ENCODE measurements around the gene TEKTIP1.

The TEKTIP1 gene

GRCh38 chr19:3532154-3532786, 6.7 kb upstream of the TEKTIP1 start:
- H3K36me3 ChIP-seq (ENCODE audit: control insufficient read depth in 2 of 2, insufficient read depth in 2 of 2, low read length in 2 of 2): peaks cover 41 to 51% of the 10 kb centered on the region in 2 donors
- H3K4me1 ChIP-seq (ENCODE audit: control insufficient read depth in 2 of 2, insufficient read depth in 2 of 2, low read length in 2 of 2): no peaks in the 10 kb centered on the region

GRCh38 chr19:3533033-3533432, 5.9 kb upstream of the TEKTIP1 start:
- Histone ChIP-seq H3K27ac (ENCODE audit: low read depth in 2 of 2, low read length in 2 of 2) (no peak overlapping the region), H3K36me3 (ENCODE audit: control insufficient read depth in 2 of 2, insufficient read depth in 2 of 2, low read length in 2 of 2) (peaks cover 36 to 46% of the 10 kb centered on the region in 2 donors), H3K27me3 (ENCODE audit: control insufficient read depth in 2 of 2, insufficient read depth in 2 of 2, low read length in 2 of 2) (no peaks in the 10 kb centered on the region), H3K9ac (ENCODE audit: low read depth in 1 of 2, low read length in 2 of 2) (no peak overlapping the region), H3K4me3 (ENCODE audit: low read length in 2 of 2) (no peak overlapping the region), H3K4me1 (ENCODE audit: control insufficient read depth in 2 of 2, insufficient read depth in 2 of 2, low read length in 2 of 2) (no peaks in the 10 kb centered on the region), H3K9me3 (ENCODE audit: control insufficient read depth in 2 of 2, low read length in 2 of 2) (no peaks in the 10 kb centered on the region)

More at GRCh38 chr19:3532154-3532786, 6.7 kb upstream of the TEKTIP1 start:
- H3K27ac ChIP-seq (ENCODE audit: low read depth in 2 of 2, low read length in 2 of 2): no peak overlapping the region
- H3K4me3 ChIP-seq (ENCODE audit: low read length in 2 of 2): no peak overlapping the region
- H3K27me3 ChIP-seq (ENCODE audit: control insufficient read depth in 2 of 2, insufficient read depth in 2 of 2, low read length in 2 of 2): no peaks in the 10 kb centered on the region
- H3K9me3 ChIP-seq (ENCODE audit: control insufficient read depth in 2 of 2, low read length in 2 of 2): no peaks in the 10 kb centered on the region
- no peak overlapping the region for H3K9ac ChIP-seq (ENCODE audit: low read depth in 1 of 2, low read length in 2 of 2)

- H3K36me3 ChIP-seq (ENCODE audit: control insufficient read depth in 2 of 2, insufficient read depth in 2 of 2, low read length in 2 of 2): peaks cover 32 to 46% of the 10 kb centered on the region in 2 donors
- H3K9ac ChIP-seq (ENCODE audit: low read depth in 1 of 2, low read length in 2 of 2): no peak overlapping the region
- no peaks in the 10 kb centered on the region for H3K27me3 ChIP-seq (ENCODE audit: control insufficient read depth in 2 of 2, insufficient read depth in 2 of 2, low read length in 2 of 2)
- H3K9me3 ChIP-seq (ENCODE audit: control insufficient read depth in 2 of 2, low read length in 2 of 2): no peaks in the 10 kb centered on the region
- H3K4me3 ChIP-seq (ENCODE audit: low read length in 2 of 2): no peak overlapping the region
- no peak overlapping the region for H3K27ac ChIP-seq (ENCODE audit: low read depth in 2 of 2, low read length in 2 of 2)
- no peaks in the 10 kb centered on the region for H3K4me1 ChIP-seq (ENCODE audit: control insufficient read depth in 2 of 2, insufficient read depth in 2 of 2, low read length in 2 of 2)
These were observed 5.3 kb upstream of the TEKTIP1 start for GRCh38 chr19:3533563-3534216.

- H3K9me3 ChIP-seq (ENCODE audit: control insufficient read depth in 2 of 2, low read length in 2 of 2): no peaks in the 10 kb centered on the region
- H3K27me3 ChIP-seq (ENCODE audit: control insufficient read depth in 2 of 2, insufficient read depth in 2 of 2, low read length in 2 of 2): no peaks in the 10 kb centered on the region
- H3K4me3 ChIP-seq (ENCODE audit: low read length in 2 of 2): no peak overlapping the region
- H3K27ac ChIP-seq (ENCODE audit: low read depth in 2 of 2, low read length in 2 of 2): no peak overlapping the region
- H3K9ac ChIP-seq (ENCODE audit: low read depth in 1 of 2, low read length in 2 of 2): no peak overlapping the region
- no peaks in the 10 kb centered on the region for H3K4me1 ChIP-seq (ENCODE audit: control insufficient read depth in 2 of 2, insufficient read depth in 2 of 2, low read length in 2 of 2)
- peaks cover 32 to 46% of the 10 kb centered on the region in 2 donors for H3K36me3 ChIP-seq (ENCODE audit: control insufficient read depth in 2 of 2, insufficient read depth in 2 of 2, low read length in 2 of 2)
These were observed 4.4 kb upstream of the TEKTIP1 start for GRCh38 chr19:3534375-3535234.

- H3K27me3 ChIP-seq (ENCODE audit: control insufficient read depth in 2 of 2, insufficient read depth in 2 of 2, low read length in 2 of 2): no peaks in the 10 kb centered on the region
- H3K4me1 ChIP-seq (ENCODE audit: control insufficient read depth in 2 of 2, insufficient read depth in 2 of 2, low read length in 2 of 2): no peaks in the 10 kb centered on the region
- H3K36me3 ChIP-seq (ENCODE audit: control insufficient read depth in 2 of 2, insufficient read depth in 2 of 2, low read length in 2 of 2): peaks cover 32 to 46% of the 10 kb centered on the region in 2 donors
- no peak overlapping the region for H3K4me3 ChIP-seq (ENCODE audit: low read length in 2 of 2)
- no peak overlapping the region for H3K9ac ChIP-seq (ENCODE audit: low read depth in 1 of 2, low read length in 2 of 2)
- no peaks in the 10 kb centered on the region for H3K9me3 ChIP-seq (ENCODE audit: control insufficient read depth in 2 of 2, low read length in 2 of 2)
- no peak overlapping the region for H3K27ac ChIP-seq (ENCODE audit: low read depth in 2 of 2, low read length in 2 of 2)
These were observed 3.8 kb upstream of the TEKTIP1 start for GRCh38 chr19:3535235-3535535.

GRCh38 chr19:3535563-3535965, 3.4 kb upstream of the TEKTIP1 start:
- no peaks in the 10 kb centered on the region for H3K9me3 ChIP-seq (ENCODE audit: control insufficient read depth in 2 of 2, low read length in 2 of 2)
- H3K4me3 ChIP-seq (ENCODE audit: low read length in 2 of 2): no peak overlapping the region
- H3K27ac ChIP-seq (ENCODE audit: low read depth in 2 of 2, low read length in 2 of 2): no peak overlapping the region
- no peaks in the 10 kb centered on the region for H3K27me3 ChIP-seq (ENCODE audit: control insufficient read depth in 2 of 2, insufficient read depth in 2 of 2, low read length in 2 of 2)
- no peaks in the 10 kb centered on the region for H3K4me1 ChIP-seq (ENCODE audit: control insufficient read depth in 2 of 2, insufficient read depth in 2 of 2, low read length in 2 of 2)
- peaks cover 32 to 44% of the 10 kb centered on the region in 2 donors for H3K36me3 ChIP-seq (ENCODE audit: control insufficient read depth in 2 of 2, insufficient read depth in 2 of 2, low read length in 2 of 2)
- no peak overlapping the region for H3K9ac ChIP-seq (ENCODE audit: low read depth in 1 of 2, low read length in 2 of 2)

- no peaks in the 10 kb centered on the region for H3K4me1 ChIP-seq (ENCODE audit: control insufficient read depth in 2 of 2, insufficient read depth in 2 of 2, low read length in 2 of 2)
- no peak overlapping the region for H3K9ac ChIP-seq (ENCODE audit: low read depth in 1 of 2, low read length in 2 of 2)
- H3K36me3 ChIP-seq (ENCODE audit: control insufficient read depth in 2 of 2, insufficient read depth in 2 of 2, low read length in 2 of 2): peaks cover 32 to 41% of the 10 kb centered on the region in 2 donors
- H3K27me3 ChIP-seq (ENCODE audit: control insufficient read depth in 2 of 2, insufficient read depth in 2 of 2, low read length in 2 of 2): no peaks in the 10 kb centered on the region
- no peaks in the 10 kb centered on the region for H3K9me3 ChIP-seq (ENCODE audit: control insufficient read depth in 2 of 2, low read length in 2 of 2)
- H3K4me3 ChIP-seq (ENCODE audit: low read length in 2 of 2): no peak overlapping the region
- H3K27ac ChIP-seq (ENCODE audit: low read depth in 2 of 2, low read length in 2 of 2): no peak overlapping the region
These were observed 3.0 kb upstream of the TEKTIP1 start for GRCh38 chr19:3535981-3536380.

GRCh38 chr19:3536429-3537100, 2.4 kb upstream of the TEKTIP1 start:
- Histone ChIP-seq H3K27me3 (ENCODE audit: control insufficient read depth in 2 of 2, insufficient read depth in 2 of 2, low read length in 2 of 2) (no peaks in the 10 kb centered on the region), H3K4me3 (ENCODE audit: low read length in 2 of 2) (no peak overlapping the region), H3K4me1 (ENCODE audit: control insufficient read depth in 2 of 2, insufficient read depth in 2 of 2, low read length in 2 of 2) (no peaks in the 10 kb centered on the region), H3K9ac (ENCODE audit: low read depth in 1 of 2, low read length in 2 of 2) (no peak overlapping the region), H3K27ac (ENCODE audit: low read depth in 2 of 2, low read length in 2 of 2) (no peak overlapping the region), H3K36me3 (ENCODE audit: control insufficient read depth in 2 of 2, insufficient read depth in 2 of 2, low read length in 2 of 2) (peaks cover 32 to 39% of the 10 kb centered on the region in 2 donors), H3K9me3 (ENCODE audit: control insufficient read depth in 2 of 2, low read length in 2 of 2) (no peaks in the 10 kb centered on the region)

- peaks cover 31 to 34% of the 10 kb centered on the region in 2 donors for H3K36me3 ChIP-seq (ENCODE audit: control insufficient read depth in 2 of 2, insufficient read depth in 2 of 2, low read length in 2 of 2)
- H3K9me3 ChIP-seq (ENCODE audit: control insufficient read depth in 2 of 2, low read length in 2 of 2): no peaks in the 10 kb centered on the region
- H3K27me3 ChIP-seq (ENCODE audit: control insufficient read depth in 2 of 2, insufficient read depth in 2 of 2, low read length in 2 of 2): no peaks in the 10 kb centered on the region
- no peak overlapping the region for H3K4me3 ChIP-seq (ENCODE audit: low read length in 2 of 2)
- no peaks in the 10 kb centered on the region for H3K4me1 ChIP-seq (ENCODE audit: control insufficient read depth in 2 of 2, insufficient read depth in 2 of 2, low read length in 2 of 2)
- H3K27ac ChIP-seq (ENCODE audit: low read depth in 2 of 2, low read length in 2 of 2): no peak overlapping the region
- no peak overlapping the region for H3K9ac ChIP-seq (ENCODE audit: low read depth in 1 of 2, low read length in 2 of 2)
These were observed 1.9 kb upstream of the TEKTIP1 start for GRCh38 chr19:3537101-3537437.
